Liver (tissue), 9 donors: Measurements from ENCODE around the gene C8G. TPM values are rescaled to one million over a fixed set of nuclear protein-coding genes. Genes with fewer than 3 reads are reported as not detected.

Experiments
- DNase-seq: peaks from one replicate; pipeline ENCODE4 v3.0.0-alpha.2; 2017; ENCODE audit warnings: low spot score
- H3K27ac ChIP-seq, 2 donors: one replicate each; pipeline ENCODE4 v1.7.0; 2013; ENCODE audit warnings: inconsistent platforms in 2 of 2, low read length in 2 of 2, control low read depth in 1 of 2, low read depth in 1 of 2, mild to moderate bottlenecking in 1 of 2
- H3K27me3 ChIP-seq, 4 donors: one replicate each; pipeline versions ENCODE4 v1.6.1 to v1.7.0; 2013; ENCODE audit warnings: low read length in 3 of 4, inconsistent platforms in 1 of 4, mild to moderate bottlenecking in 1 of 4, moderate library complexity in 1 of 4; ENCODE audit not compliant: control insufficient read depth in 4 of 4, insufficient read depth in 4 of 4
- H3K36me3 ChIP-seq, 4 donors: one replicate each; pipeline versions ENCODE4 v1.6.1 to v1.7.0; 2013; ENCODE audit warnings: low read length in 3 of 4, mild to moderate bottlenecking in 3 of 4, low read depth in 1 of 4, moderate library complexity in 1 of 4; ENCODE audit not compliant: control insufficient read depth in 4 of 4, insufficient read depth in 3 of 4
- H3K4me1 ChIP-seq, 4 donors: one replicate each; pipeline versions ENCODE4 v1.6.1 to v1.7.0; 2013; ENCODE audit warnings: low read length in 3 of 4, mild to moderate bottlenecking in 3 of 4, moderate library complexity in 1 of 4; ENCODE audit not compliant: control insufficient read depth in 4 of 4, insufficient read depth in 4 of 4
- H3K4me3 ChIP-seq, 3 donors: one replicate each; pipeline versions ENCODE4 v1.6.1 to v1.7.0; 2013; ENCODE audit warnings: low read length in 3 of 3, control low read depth in 1 of 3, low read depth in 1 of 3, mild to moderate bottlenecking in 1 of 3
- H3K9ac ChIP-seq, 2 donors: one replicate each; pipeline ENCODE4 v1.7.0; 2013; ENCODE audit warnings: low read length in 2 of 2, mild to moderate bottlenecking in 2 of 2, moderate library complexity in 2 of 2, control low read depth in 1 of 2, low read depth in 1 of 2
- H3K9me3 ChIP-seq, 4 donors: one replicate each; pipeline versions ENCODE4 v1.6.1 to v1.7.0; 2013; ENCODE audit warnings: low read length in 3 of 4; ENCODE audit not compliant: control insufficient read depth in 4 of 4
- ATF3 ChIP-seq: IDR thresholded peaks from 2 replicates; pipeline ENCODE4 v1.6.1; 2016; ENCODE audit warnings: antibody characterized with exemption
- CTCF ChIP-seq: fragments of 150-350 bp; IDR thresholded peaks from 2 replicates; pipeline ENCODE4 v1.5.1; 2017; ENCODE audit warnings: improper control_type of control experiment, low read depth, low read length; ENCODE audit not compliant: missing input control
- EGR1 ChIP-seq, 2 donors: IDR thresholded peaks; 2 replicates each; pipeline ENCODE4 v1.6.1; 2016 to 2018; ENCODE audit warnings: antibody characterized with exemption in 2 of 2, low read depth in 2 of 2
- FOXA1 ChIP-seq: IDR thresholded peaks from 2 replicates; pipeline ENCODE4 v1.6.1; 2016; ENCODE audit warnings: antibody characterized with exemption
- FOXA2 ChIP-seq: IDR thresholded peaks from 2 replicates; pipeline ENCODE4 v1.6.1; 2016; ENCODE audit warnings: antibody characterized with exemption
- GABPA ChIP-seq, 2 donors: IDR thresholded peaks in 1 of 2; conservative IDR thresholded peaks in 1 of 2; 2 replicates each; pipeline ENCODE4 v1.6.1; 2016; ENCODE audit warnings: antibody characterized with exemption in 2 of 2, mild to moderate bottlenecking in 1 of 2, moderate library complexity in 1 of 2
- HNF4A ChIP-seq, 2 donors: conservative IDR thresholded peaks; 2 replicates each; pipeline ENCODE4 v1.6.1; 2016; ENCODE audit warnings: antibody characterized with exemption in 2 of 2, mild to moderate bottlenecking in 2 of 2
- HNF4G ChIP-seq: IDR thresholded peaks from 2 replicates; pipeline ENCODE4 v1.6.1; 2016; ENCODE audit warnings: antibody characterized with exemption
- JUND ChIP-seq, 2 donors: IDR thresholded peaks; 2 replicates each; pipeline ENCODE4 v1.6.1; 2016; ENCODE audit warnings: antibody characterized with exemption in 2 of 2
- MAX ChIP-seq: IDR thresholded peaks from 2 replicates; pipeline ENCODE4 v1.6.1; 2016; ENCODE audit warnings: antibody characterized with exemption
- NR2F2 ChIP-seq: IDR thresholded peaks from 2 replicates; pipeline ENCODE4 v1.6.1; 2016; ENCODE audit warnings: antibody characterized with exemption
- RAD21 ChIP-seq, 2 donors: IDR thresholded peaks; 2 replicates each; pipeline ENCODE4 v1.6.1; 2016; ENCODE audit warnings: antibody characterized with exemption in 2 of 2, mild to moderate bottlenecking in 2 of 2
- REST ChIP-seq: IDR thresholded peaks from 2 replicates; pipeline ENCODE4 v1.6.1; 2016; ENCODE audit warnings: antibody characterized with exemption, mild to moderate bottlenecking
- RXRA ChIP-seq, 2 donors: IDR thresholded peaks; 2 replicates each; pipeline ENCODE4 v1.6.1; 2017 to 2018; ENCODE audit warnings: antibody characterized with exemption in 2 of 2, mild to moderate bottlenecking in 1 of 2
- SP1 ChIP-seq: IDR thresholded peaks from 2 replicates; pipeline ENCODE4 v1.6.1; 2018; ENCODE audit warnings: antibody characterized with exemption, mild to moderate bottlenecking
- TAF1 ChIP-seq: conservative IDR thresholded peaks from 2 replicates; pipeline ENCODE4 v1.6.1; 2016; ENCODE audit warnings: antibody characterized with exemption, mild to moderate bottlenecking
- YY1 ChIP-seq: IDR thresholded peaks from 2 replicates; pipeline ENCODE4 v1.6.1; 2016; ENCODE audit warnings: antibody characterized with exemption, mild to moderate bottlenecking
- ZBTB33 ChIP-seq: IDR thresholded peaks from 2 replicates; pipeline ENCODE4 v1.6.1; 2016; ENCODE audit warnings: antibody characterized with exemption
- WGBS: extraction: QIAGEN DNeasy Blood & Tissue Kit; methylation state at CpG from one replicate; pipeline ENCODE4 v1.1.7; 2013; 5-methylcytosine and 5-hydroxymethylcytosine counted together
- polyA plus RNA-seq, 2 donors: library from polyadenylated mRNA; stranded (reverse) in 1 of 2; unstranded in 1 of 2; fragments of 200-250 nt in 1 of 2; fragments of >200 nt in 1 of 2; fragmentation: Nextera tagmentation in 1 of 2; extraction: Ambion mirVana in 1 of 2; gene quantifications; one replicate each; pipeline versions ENCODE4 v1.2.1 to v1.2.3, GENCODE V29; 2013 to 2015
- total RNA-seq, 2 donors: library from RNA; depleted of rRNA; stranded (reverse); fragments of >200 nt; gene quantifications; one replicate each; pipeline ENCODE4 v1.2.3, GENCODE V29; 2014
- donor health status: healthy.
- donor health status: healthy.
- donor health status: healthy.
- donor health status: healthy.
- donor health status: healthy.

Gene C8G
- total and polyA plus RNA-seq, 4 donors: 25.1 to 1,117 (median 607) TPM

GRCh38 chr9:136900988-136901515, 44.0 kb upstream of the C8G start:
- Histone ChIP-seq H3K27ac (peak overlapping the region; percentile 83 to 94), H3K36me3 (peaks cover 0 to 14% (median 9%) of the 10 kb centered on the region in 4 donors), H3K4me1 (peaks cover 12 to 31% (median 20%) of the 10 kb centered on the region in 4 donors), H3K27me3 (no peaks in the 10 kb centered on the region), H3K9ac (peak overlapping the region in 1 of 2 donors; percentile 63), H3K4me3 (no peak overlapping the region), H3K9me3 (no peaks in the 10 kb centered on the region)
- 79% methylated on average over 13 of the region's 13 CpGs for WGBS
- DNase-seq: no peak
- TF ChIP-seq SP1 (no peak), TAF1 (no peak), ATF3 (no peak), RXRA (IDR thresholded peaks at IDR 0.05) (peak in 1 of 2 donors; percentile 8)

- DNase-seq: no peak
- Histone ChIP-seq H3K27ac (peak overlapping the region; percentile 83 to 94), H3K9me3 (no peaks in the 10 kb centered on the region), H3K27me3 (no peaks in the 10 kb centered on the region), H3K4me3 (no peak overlapping the region), H3K36me3 (peaks cover 0 to 14% (median 9%) of the 10 kb centered on the region in 4 donors), H3K9ac (peak overlapping the region; percentile 20 to 63), H3K4me1 (peaks cover 12 to 31% (median 20%) of the 10 kb centered on the region in 4 donors)
- 25% methylated on average over 20 of the region's 20 CpGs for WGBS
- TF ChIP-seq HNF4A (conservative IDR thresholded peaks at IDR 0.05) (no peak), JUND (IDR thresholded peaks at IDR 0.05) (no peak)
These were observed 43.4 kb upstream of the C8G start for GRCh38 chr9:136901516-136902258.

GRCh38 chr9:136902259-136902821, 42.7 kb upstream of the C8G start:
- peak overlapping the region; percentile 83 to 94 for H3K27ac ChIP-seq
- H3K27me3 ChIP-seq: no peaks in the 10 kb centered on the region
- DNase-seq: no peak
- H3K36me3 ChIP-seq: peaks cover 0 to 14% (median 9%) of the 10 kb centered on the region in 4 donors
- peak; percentile 80 for TF ChIP-seq TAF1
- no peak for TF ChIP-seq NR2F2
- peak; percentile 44 for TF ChIP-seq FOXA1
- peak in 1 of 2 donors; percentile 34 for TF ChIP-seq GABPA (IDR thresholded peaks at IDR 0.05 in 1 of 2, conservative IDR thresholded peaks at IDR 0.05 in 1 of 2)
- no peak for TF ChIP-seq ATF3
- TF ChIP-seq RXRA (IDR thresholded peaks at IDR 0.05): peak; percentile 26 to 88
- peak; percentile 43 to 48 for TF ChIP-seq RAD21 (IDR thresholded peaks at IDR 0.05)
- TF ChIP-seq CTCF: no peak
- peak; percentile 88 for TF ChIP-seq YY1
- TF ChIP-seq ZBTB33: no peak
- peak; percentile 90 for TF ChIP-seq REST
- TF ChIP-seq MAX: no peak
- TF ChIP-seq HNF4G: no peak
- peak; percentile 58 for TF ChIP-seq FOXA2
- TF ChIP-seq JUND (IDR thresholded peaks at IDR 0.05): peak in 1 of 2 donors; percentile 51
- TF ChIP-seq SP1: peak; percentile 66
- peak; percentile 56 to 84 for TF ChIP-seq HNF4A (conservative IDR thresholded peaks at IDR 0.05)
- TF ChIP-seq EGR1 (IDR thresholded peaks at IDR 0.05; ENCODE audit: low read depth in 2 of 2): peak in 1 of 2 donors; percentile 65
- peaks cover 12 to 31% (median 20%) of the 10 kb centered on the region in 4 donors for H3K4me1 ChIP-seq
- WGBS: 12% methylated on average over 15 of the region's 15 CpGs
- no peaks in the 10 kb centered on the region for H3K9me3 ChIP-seq
- peak overlapping the region; percentile 20 to 91 for H3K9ac ChIP-seq
- H3K4me3 ChIP-seq: no peak overlapping the region
